Neutrophil (primary cell): ENCODE results near the gene SLC7A14.

Experiments
- H3K27ac ChIP-seq: fragments of 200-600 bp; sonication (generic); 2 replicates; pipeline ENCODE4 v1.5.1; 2016; ENCODE audit warnings: mild to moderate bottlenecking, moderate library complexity
- H3K27me3 ChIP-seq: fragments of 200-600 bp; sonication (generic); 2 replicates; pipeline ENCODE4 v1.6.0; 2016; ENCODE audit warnings: mild to moderate bottlenecking
- H3K36me3 ChIP-seq: fragments of 200-600 bp; sonication (generic); 2 replicates; pipeline ENCODE4 v1.5.1; 2017
- H3K4me1 ChIP-seq, 2 experiments: fragments of 200-600 bp in 1 of 2; sonication (generic) in 1 of 2; 1 replicate in 1 of 2; 2 replicates in 1 of 2; pipeline versions ENCODE4 v1.5.1 to v1.6.1; 2013 to 2016; ENCODE audit warnings: low read depth in 1 of 2, low read length in 1 of 2, mild to moderate bottlenecking in 1 of 2, moderate library complexity in 1 of 2; ENCODE audit not compliant: control insufficient read depth in 1 of 2, insufficient read depth in 1 of 2
- H3K4me3 ChIP-seq, 2 experiments: fragments of 200-600 bp in 1 of 2; sonication (generic) in 1 of 2; 1 replicate in 1 of 2; 2 replicates in 1 of 2; pipeline ENCODE4 v1.5.1; 2013 to 2016; ENCODE audit warnings: low read depth in 1 of 2, low read length in 1 of 2, mild to moderate bottlenecking in 1 of 2, moderate library complexity in 1 of 2
- H3K9me3 ChIP-seq: fragments of 200-600 bp; sonication (generic); 2 replicates; pipeline ENCODE4 v1.5.1; 2016
- CTCF ChIP-seq: fragments of 200-600 bp; sonication (generic); IDR thresholded peaks from 2 replicates; pipeline ENCODE4 v1.5.1; 2016; ENCODE audit warnings: antibody characterized with exemption

SLC7A14 gene

DNA sequence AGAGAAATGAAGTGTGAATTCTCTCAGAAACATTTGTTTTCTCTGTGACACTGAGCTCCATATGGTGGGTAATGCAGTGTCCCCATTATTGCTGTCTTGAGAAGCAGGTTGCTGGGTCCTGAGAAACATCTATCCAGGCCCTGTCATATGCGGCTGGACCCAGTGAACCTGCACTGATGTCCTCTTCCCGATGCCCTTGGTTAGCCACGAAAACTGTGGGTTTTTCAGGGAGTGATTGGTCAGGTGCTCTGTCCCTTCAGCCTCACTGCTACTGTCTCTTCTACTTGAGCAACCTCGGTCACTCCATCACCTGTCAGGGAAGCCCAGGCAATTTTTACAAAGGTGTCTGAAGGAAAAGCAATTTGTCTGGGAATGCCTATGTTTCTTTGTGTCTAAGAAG, 77.0 kb downstream of the SLC7A14 start:
- no peak overlapping the region for H3K4me3 ChIP-seq
- no peaks in the 10 kb centered on the region for H3K9me3 ChIP-seq
- no peak for TF ChIP-seq CTCF
- H3K27me3 ChIP-seq: peaks cover 3% of the 10 kb centered on the region
- H3K27ac ChIP-seq: no peak overlapping the region
- H3K4me1 ChIP-seq: no peaks in the 10 kb centered on the region
- H3K36me3 ChIP-seq: no peaks in the 10 kb centered on the region

- Histone ChIP-seq H3K27ac (no peak overlapping the region), H3K36me3 (no peaks in the 10 kb centered on the region), H3K9me3 (no peaks in the 10 kb centered on the region), H3K4me1 (no peaks in the 10 kb centered on the region), H3K27me3 (peaks cover 3% of the 10 kb centered on the region), H3K4me3 (no peak overlapping the region)
- no peak for TF ChIP-seq CTCF
These were observed 77.6 kb downstream of the SLC7A14 start for GRCh38 chr3:170508291-170508690.

GRCh38 chr3:170507063-170507462, 78.8 kb downstream of the SLC7A14 start:
- peaks cover 3% of the 10 kb centered on the region for H3K27me3 ChIP-seq
- no peaks in the 10 kb centered on the region for H3K4me1 ChIP-seq
- H3K27ac ChIP-seq: no peak overlapping the region
- H3K36me3 ChIP-seq: no peaks in the 10 kb centered on the region
- H3K9me3 ChIP-seq: no peaks in the 10 kb centered on the region
- no peak for TF ChIP-seq CTCF
- no peak overlapping the region for H3K4me3 ChIP-seq

DNA sequence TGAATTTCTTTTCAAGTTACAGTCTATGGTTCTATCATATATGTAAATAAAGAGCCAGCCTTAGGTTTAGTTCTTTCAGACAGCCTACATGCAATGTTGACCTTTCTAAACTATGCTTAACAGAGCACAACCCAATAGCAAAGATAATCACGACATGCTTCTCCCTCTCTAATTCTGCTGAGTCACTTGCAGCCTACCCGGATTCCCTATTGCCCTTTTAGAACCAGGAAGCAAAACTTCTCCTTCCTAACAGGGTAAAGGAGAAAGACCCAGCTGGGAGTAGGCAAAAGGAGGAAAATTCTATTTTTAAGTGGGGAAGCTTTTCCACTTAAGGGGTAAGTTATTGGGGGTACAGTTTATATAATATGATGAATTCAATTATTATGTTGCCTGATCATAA, 79.3 kb downstream of the SLC7A14 start:
- H3K9me3 ChIP-seq: no peaks in the 10 kb centered on the region
- H3K27ac ChIP-seq: no peak overlapping the region
- no peak overlapping the region for H3K4me3 ChIP-seq
- H3K27me3 ChIP-seq: peaks cover 3% of the 10 kb centered on the region
- no peak for TF ChIP-seq CTCF
- H3K4me1 ChIP-seq: no peaks in the 10 kb centered on the region
- H3K36me3 ChIP-seq: no peaks in the 10 kb centered on the region

DNA sequence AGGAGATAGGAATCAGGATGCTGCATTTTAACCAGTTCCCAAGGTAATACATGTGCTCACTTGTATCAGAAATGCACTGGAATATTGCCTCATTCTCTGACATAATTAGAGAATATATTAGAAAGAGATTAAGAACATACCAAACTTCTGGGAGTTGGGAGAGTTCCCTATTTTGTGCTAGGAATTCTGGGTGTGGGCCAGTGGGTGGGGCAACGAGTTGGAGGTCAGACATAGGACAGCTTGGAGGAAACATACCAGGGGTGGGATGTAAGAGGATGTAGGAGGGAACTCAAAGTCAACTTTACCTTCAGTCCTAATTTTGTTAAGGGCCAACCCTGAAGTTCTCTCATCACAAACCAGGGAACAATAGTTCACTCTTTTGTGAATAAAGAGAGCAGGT, 83.6 kb downstream of the SLC7A14 start:
- no peak overlapping the region for H3K4me3 ChIP-seq
- no peaks in the 10 kb centered on the region for H3K4me1 ChIP-seq
- TF ChIP-seq CTCF: no peak
- H3K27me3 ChIP-seq: peaks cover 10% of the 10 kb centered on the region
- H3K36me3 ChIP-seq: no peaks in the 10 kb centered on the region
- H3K27ac ChIP-seq: no peak overlapping the region
- H3K9me3 ChIP-seq: no peaks in the 10 kb centered on the region

- TF ChIP-seq CTCF: no peak
- Histone ChIP-seq H3K4me1 (no peaks in the 10 kb centered on the region), H3K27ac (no peak overlapping the region), H3K36me3 (no peaks in the 10 kb centered on the region), H3K27me3 (peaks cover 9% of the 10 kb centered on the region), H3K4me3 (no peak overlapping the region), H3K9me3 (no peaks in the 10 kb centered on the region)
These were observed 84.9 kb downstream of the SLC7A14 start for GRCh38 chr3:170500995-170501394.
